Heart right ventricle (tissue), 16 donors: ENCODE measurements around the gene SDK2. TPM values are rescaled to one million over a fixed set of nuclear protein-coding genes. Genes with fewer than 3 reads are reported as not detected.

Experiments used
- ATAC-seq, 8 donors: fragments of 200-7000 bp; cut with Tn5 transposase; one replicate each; pipeline ENCODE4 v1.9.1; 2020; ENCODE audit warnings: mild to moderate bottlenecking in 8 of 8, moderate library complexity in 8 of 8, moderate number of reproducible peaks in 1 of 8
- DNase-seq, 2 donors: peaks; one replicate each; pipeline ENCODE4 v3.0.0-alpha.2; 2020
- H3K27ac ChIP-seq, 10 donors: fragments of 200-600 bp; sonication (generic) in 2 of 10; one replicate each; pipeline versions ENCODE4 v1.5.0 to v1.8.0; 2020 to 2022; ENCODE audit warnings: mild to moderate bottlenecking in 3 of 10
- H3K27me3 ChIP-seq, 7 donors: fragments of 200-600 bp; one replicate each; pipeline ENCODE4 v1.8.0; 2021 to 2022; ENCODE audit warnings: mild to moderate bottlenecking in 2 of 7
- H3K36me3 ChIP-seq, 9 donors: fragments of 200-600 bp; sonication (generic) in 1 of 9; one replicate each; pipeline versions ENCODE4 v1.5.0 to v1.8.0; 2020 to 2022; ENCODE audit warnings: mild to moderate bottlenecking in 2 of 9
- H3K4me1 ChIP-seq, 9 donors: fragments of 200-600 bp; sonication (generic) in 1 of 9; one replicate each; pipeline versions ENCODE4 v1.5.0 to v1.8.0; 2020 to 2022; ENCODE audit warnings: mild to moderate bottlenecking in 4 of 9
- H3K4me3 ChIP-seq, 10 donors: fragments of 200-600 bp; sonication (generic) in 2 of 10; one replicate each; pipeline versions ENCODE4 v1.5.0 to v1.8.0; 2020 to 2022; ENCODE audit warnings: mild to moderate bottlenecking in 7 of 10, moderate library complexity in 2 of 10
- H3K9me3 ChIP-seq, 11 donors: fragments of 200-600 bp in 10 of 11; sonication (generic) in 2 of 11; one replicate each; pipeline versions ENCODE4 v1.5.0 to v1.8.0; 2013 to 2022; ENCODE audit warnings: mild to moderate bottlenecking in 2 of 11, control low read depth in 1 of 11, moderate library complexity in 1 of 11
- CTCF ChIP-seq, 9 donors: fragments of 200-600 bp; sonication (generic) in 2 of 9; IDR thresholded peaks; one replicate each; pipeline versions ENCODE4 v1.5.0 to v1.8.0; 2021 to 2022; ENCODE audit warnings: antibody characterized with exemption in 9 of 9, mild to moderate bottlenecking in 5 of 9, moderate library complexity in 1 of 9
- WGBS, 2 donors: extraction: QIAGEN DNeasy Blood & Tissue Kit; methylation state at CpG; one replicate each; pipeline ENCODE4 v1.1.7; 2013; ENCODE audit warnings: inconsistent platforms in 1 of 2; 5-methylcytosine and 5-hydroxymethylcytosine counted together
- intact Hi-C, 10 donors: fragments of 100-400 bp; cut with DNase I; formaldehyde crosslinking; loops; one replicate each; pipeline versions ENCODE4 v1.11.1 to v1.14.2; 2022
- polyA plus RNA-seq, 2 donors: library from polyadenylated mRNA; stranded (reverse); fragments of 200-250 nt; gene quantifications; one replicate each; pipeline ENCODE4 v1.2.3, GENCODE V29; 2013
- total RNA-seq, 10 donors: library from RNA; stranded (reverse); fragmentation: NEBNext Ultra II Directional in 3 of 10; extraction: Animal tissue kit (Norgen Biotek cat#: 25700) in 3 of 10; gene quantifications; one replicate each; pipeline versions ENCODE4 v1.2.1 to v1.2.4, GENCODE V29; 2021 to 2023
- donor health status: Arrhythmogenic right ventricular cardiomyopathy.
- donor health status: ischemic (EF 13 %, LVEDD 7.1; RV severe dilation, severe dysfunction).
- donor health status: healthy with polysubstance abuse.
- donor health status: DM: no; HTN: yes; CAD: no.
- donor health status: DM: no; HTN: no; CAD: no.
- donor health status: ischemic (EF 25% LVEDD 6.9; RV normal size, moderate dysfunction).
- donor health status: ischemic (EF 25% LVEDD 5.7; RV mildly dilated, moderate dysfunction).
- donor health status: healthy.
- donor health status: DM: yes; HTN: yes; CAD: no.
- donor health status: Ischemic cardiomyopathy.
- donor health status: ischemic (EF 35%, LVEDD 5.7; RV mildly dilated, moderate dysfunction).
- donor health status: nonischemic (EF 11% LVEDD 7.7; RV severe dilation, severe dysfunction).
- donor health status: DM: yes; HTN: yes; CAD: no.
- donor health status: PGD.
- donor health status: ischemic (EF 29% LVEDD 5.4; RV normal size, mild dysfunction).
- donor health status: nonischemic (EF 23%, LVEDD 6.1; RV moderate dilation, normal function).

The SDK2 gene
- total and polyA plus RNA-seq, 12 donors, result 0.44 to 4.2 (median 1.9) TPM

GRCh38 chr17:73307130-73307529, 337.1 kb downstream of the SDK2 start:
- 55 to 68% methylated on average over 5 to 8 of the region's 9 CpGs for WGBS, 2 donors
- Histone ChIP-seq H3K27ac (peak overlapping the region in 9 of 10 donors; percentile 97 to 99 (median 99)), H3K36me3 (peaks cover 0 to 7% (median 0%) of the 10 kb centered on the region in 9 donors), H3K4me3 (peak overlapping the region in 1 of 10 donors; percentile 4), H3K9me3 (no peaks in the 10 kb centered on the region), H3K4me1 (peaks cover 38 to 83% (median 79%) of the 10 kb centered on the region in 9 donors), H3K27me3 (no peaks in the 10 kb centered on the region)
- no peak for ATAC-seq
- intact Hi-C loops, result loop anchor here in 2 of 10 donors (5.0 kb wide), 1 partner anchor 60 kb away; no protein-coding TSS in a partner anchor
- no peak for TF ChIP-seq CTCF (IDR thresholded peaks at IDR 0.05)
- DNase-seq, result peak in 1 of 2 donors; percentile 64

- Histone ChIP-seq H3K9me3 (no peaks in the 10 kb centered on the region), H3K4me3 (peak overlapping the region in 8 of 10 donors; percentile 6 to 49 (median 41)), H3K4me1 (peaks cover 38 to 93% (median 87%) of the 10 kb centered on the region in 9 donors), H3K27ac (peak overlapping the region; percentile 33 to 99 (median 98)), H3K27me3 (no peaks in the 10 kb centered on the region), H3K36me3 (peaks cover 0 to 7% (median 0%) of the 10 kb centered on the region in 9 donors)
- 42 to 58% methylated on average over 11 of the region's 11 CpGs for WGBS, 2 donors
- no peak for TF ChIP-seq CTCF (IDR thresholded peaks at IDR 0.05)
- ATAC-seq (no peak), DNase-seq (no peak)
- intact Hi-C loops, result loop anchor here in 3 of 10 donors (1.0 to 5.0 kb wide), 2 partner anchors 17 to 61 kb away; no protein-coding TSS in a partner anchor
Observed at GRCh38 chr17:73305845-73306836, 338.1 kb downstream of the SDK2 start.

- H3K4me1 ChIP-seq, result peaks cover 38 to 100% (median 95%) of the 10 kb centered on the region in 9 donors
- intact Hi-C loops, result loop anchor here in 3 of 10 donors (1.0 to 5.0 kb wide), 2 partner anchors 16 to 62 kb away; no protein-coding TSS in a partner anchor
- peak overlapping the region; percentile 33 to 99 (median 98) for H3K27ac ChIP-seq
- no peaks in the 10 kb centered on the region for H3K27me3 ChIP-seq
- H3K36me3 ChIP-seq, result peaks cover 0 to 7% (median 0%) of the 10 kb centered on the region in 9 donors
- peak in 8 of 9 donors; percentile 8 to 66 (median 46) for TF ChIP-seq CTCF (IDR thresholded peaks at IDR 0.05)
- H3K9me3 ChIP-seq, result no peaks in the 10 kb centered on the region
- peak; percentile 63 to 84 (median 74) for ATAC-seq
- peak; percentile 71 to 86 for DNase-seq
- H3K4me3 ChIP-seq, result peak overlapping the region in 9 of 10 donors; percentile 6 to 49 (median 37)
- WGBS, 2 donors, result 8 to 10% methylated on average over 16 of the region's 16 CpGs
Observed at GRCh38 chr17:73304971-73305812, 339.1 kb downstream of the SDK2 start.
